Measurements from ENCODE around the gene METTL1.

- peak in 6 of 7 experiments; percentile 86 to 99 (median 90) for TF ChIP-seq CTCF (IDR thresholded peaks at IDR 0.05)
- TF ChIP-seq POLR2A (IDR thresholded peaks at IDR 0.05) = peak in 1 of 4 donors; percentile 5
- peak; percentile 92 to 98 (median 93) for TF ChIP-seq POLR2AphosphoS5 (IDR thresholded peaks at IDR 0.05)
- peak; percentile 36 for TF ChIP-seq EP300 (IDR thresholded peaks at IDR 0.05)
Observed at GRCh38 chr12:57782608-57783465, 10.9 kb upstream of the METTL1 start, which contains the start of gene TSFM.
